Ishikawa (cell line): Measurements from ENCODE around the gene OTX1.

ENCODE experiments used
- CEBPB ChIP-seq: IDR thresholded peaks from 2 replicates; pipeline ENCODE4 v1.6.1; 2012
- CREB1 ChIP-seq: IDR thresholded peaks from 2 replicates; pipeline ENCODE4 v1.6.1; 2012; ENCODE audit warnings: low read depth
- EGR1 ChIP-seq: IDR thresholded peaks from 2 replicates; pipeline ENCODE4 v1.6.1; 2012
- EP300 ChIP-seq: IDR thresholded peaks from 2 replicates; pipeline ENCODE4 v1.6.1; 2012; ENCODE audit warnings: borderline replicate concordance
- FOXM1 ChIP-seq: IDR thresholded peaks from 2 replicates; pipeline ENCODE4 v1.6.1; 2012; ENCODE audit warnings: low read depth, borderline replicate concordance
- MAX ChIP-seq: IDR thresholded peaks from 2 replicates; pipeline ENCODE4 v1.6.1; 2012
- NFIC ChIP-seq: IDR thresholded peaks from 2 replicates; pipeline ENCODE4 v1.6.1; 2012
- RAD21 ChIP-seq: IDR thresholded peaks from 2 replicates; pipeline ENCODE4 v1.6.1; 2012; ENCODE audit warnings: low read depth
- REST ChIP-seq: IDR thresholded peaks from 2 replicates; pipeline ENCODE4 v1.6.1; 2012; ENCODE audit warnings: low read depth, mild to moderate bottlenecking
- TAF1 ChIP-seq: IDR thresholded peaks from 2 replicates; pipeline ENCODE4 v1.6.1; 2012; ENCODE audit warnings: low read depth, mild to moderate bottlenecking
- TCF12 ChIP-seq: IDR thresholded peaks from 2 replicates; pipeline ENCODE4 v1.6.1; 2012; ENCODE audit warnings: low read depth
- TEAD4 ChIP-seq: IDR thresholded peaks from 2 replicates; pipeline ENCODE4 v1.6.1; 2012
- YY1 ChIP-seq: IDR thresholded peaks from 2 replicates; pipeline ENCODE4 v1.6.1; 2012; ENCODE audit warnings: low read depth
- ZBTB7A ChIP-seq: IDR thresholded peaks from 2 replicates; pipeline ENCODE4 v1.6.1; 2012; ENCODE audit warnings: low read depth
- TF ChIP-seq, protein P1 (sequence below): IDR thresholded peaks from 2 replicates; pipeline ENCODE4 v1.6.1; 2012

The OTX1 gene

GRCh38 chr2:63056107-63057050 lies 5.7 kb downstream of the OTX1 start:
- no peak for TF ChIP-seq MAX
- no peak for TF ChIP-seq EGR1
- TF ChIP-seq, protein P1, sequence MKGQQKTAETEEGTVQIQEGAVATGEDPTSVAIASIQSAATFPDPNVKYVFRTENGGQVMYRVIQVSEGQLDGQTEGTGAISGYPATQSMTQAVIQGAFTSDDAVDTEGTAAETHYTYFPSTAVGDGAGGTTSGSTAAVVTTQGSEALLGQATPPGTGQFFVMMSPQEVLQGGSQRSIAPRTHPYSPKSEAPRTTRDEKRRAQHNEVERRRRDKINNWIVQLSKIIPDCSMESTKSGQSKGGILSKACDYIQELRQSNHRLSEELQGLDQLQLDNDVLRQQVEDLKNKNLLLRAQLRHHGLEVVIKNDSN = no peak
- TF ChIP-seq NFIC = no peak
- no peak for TF ChIP-seq YY1
- no peak for TF ChIP-seq FOXM1
- no peak for TF ChIP-seq CEBPB
- no peak for TF ChIP-seq TCF12
- no peak for TF ChIP-seq TAF1
- no peak for TF ChIP-seq REST
- TF ChIP-seq RAD21 = no peak
- no peak for TF ChIP-seq EP300
- TF ChIP-seq TEAD4 = no peak
- TF ChIP-seq ZBTB7A = no peak
- TF ChIP-seq CREB1 = no peak

GRCh38 chr2:63057249-63058143 lies 6.9 kb downstream of the OTX1 start:
- no peak for TF ChIP-seq FOXM1
- no peak for TF ChIP-seq CEBPB
- TF ChIP-seq REST = no peak
- no peak for TF ChIP-seq MAX
- no peak for TF ChIP-seq YY1
- TF ChIP-seq TAF1 = no peak

DNA sequence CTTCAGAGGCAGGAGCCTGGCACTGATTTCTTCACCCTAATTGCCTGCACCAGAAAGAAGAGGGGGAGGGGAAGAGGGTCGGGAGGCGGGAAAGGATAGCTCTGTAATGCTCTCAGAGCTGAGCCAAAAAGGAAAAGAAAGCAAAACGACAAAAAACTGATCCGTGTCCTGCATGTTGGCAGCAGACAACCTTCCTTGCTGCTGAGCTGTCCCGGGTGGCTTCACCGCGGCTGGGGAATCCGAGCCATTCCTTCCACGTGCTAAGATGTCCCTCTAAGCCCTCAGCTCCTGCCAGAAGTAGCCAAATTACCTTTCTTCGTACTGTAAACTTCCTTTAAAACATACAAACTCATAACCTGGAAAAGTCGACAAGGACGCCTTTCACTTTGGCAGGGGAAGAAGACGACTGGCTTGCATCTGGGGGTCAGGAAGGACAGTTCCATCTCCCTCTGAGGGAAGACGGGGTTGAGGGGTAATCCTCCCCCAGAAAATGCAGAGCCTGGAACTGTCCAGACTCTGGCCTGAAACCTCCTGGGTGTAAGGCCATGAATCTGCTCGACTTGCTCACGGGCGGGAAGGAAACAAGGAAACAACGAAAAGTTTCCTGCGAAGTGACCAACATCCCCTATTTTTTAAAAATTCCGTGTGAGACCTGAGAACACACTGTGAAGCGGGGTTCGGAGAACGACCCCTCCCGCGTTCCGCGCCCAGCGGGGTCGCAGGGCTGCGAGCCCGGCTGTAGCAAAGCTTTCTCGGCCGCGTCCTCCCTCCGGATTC lies 7.7 kb downstream of the OTX1 start:
- TF ChIP-seq ZBTB7A (no peak), YY1 (no peak), MAX (no peak), TCF12 (no peak), TEAD4 (no peak)

GRCh38 chr2:63058921-63059792 lies 8.5 kb downstream of the OTX1 start:
- TF ChIP-seq MAX (peak; percentile 97), NFIC (no peak), TAF1 (no peak), YY1 (no peak), TCF12 (no peak), REST (no peak), CEBPB (no peak), EGR1 (no peak)
